Epithelial cell of proximal tubule (primary cell): ENCODE results near the gene CRYM. TPM values are rescaled to one million over a fixed set of nuclear protein-coding genes. Genes with fewer than 3 reads are reported as not detected.
A peak's percentile ranks its signal among the peaks of the same experiment; 100 is the strongest.
"Not testable (repeated sequence)": the region's sequence is repeated elsewhere in the genome, so short reads cannot be mapped to it uniquely, and the experiment has no call there.

ENCODE experiments used
- DNase-seq: peaks from one replicate; pipeline ENCODE4 v3.0.0-alpha.2; 2011; ENCODE audit warnings: low read depth
- H3K4me3 ChIP-seq: 2 replicates; pipeline ENCODE4 v1.5.1; 2011; ENCODE audit warnings: low read depth, mild to moderate bottlenecking, low read length
- total RNA-seq: library from RNA; depleted of rRNA; stranded (reverse); fragments of >200 nt; gene quantifications from 2 replicates; pipeline ENCODE4 v1.2.3, GENCODE V29; 2015
- TF ChIP-seq, protein P1 (sequence below): conservative IDR thresholded peaks from 2 replicates; pipeline ENCODE4 v1.5.1; 2012; ENCODE audit warnings: low read depth, mild to moderate bottlenecking, low read length

Gene CRYM
- total RNA-seq, 1 donor from 2014 or later, result 17.0 TPM

DNA sequence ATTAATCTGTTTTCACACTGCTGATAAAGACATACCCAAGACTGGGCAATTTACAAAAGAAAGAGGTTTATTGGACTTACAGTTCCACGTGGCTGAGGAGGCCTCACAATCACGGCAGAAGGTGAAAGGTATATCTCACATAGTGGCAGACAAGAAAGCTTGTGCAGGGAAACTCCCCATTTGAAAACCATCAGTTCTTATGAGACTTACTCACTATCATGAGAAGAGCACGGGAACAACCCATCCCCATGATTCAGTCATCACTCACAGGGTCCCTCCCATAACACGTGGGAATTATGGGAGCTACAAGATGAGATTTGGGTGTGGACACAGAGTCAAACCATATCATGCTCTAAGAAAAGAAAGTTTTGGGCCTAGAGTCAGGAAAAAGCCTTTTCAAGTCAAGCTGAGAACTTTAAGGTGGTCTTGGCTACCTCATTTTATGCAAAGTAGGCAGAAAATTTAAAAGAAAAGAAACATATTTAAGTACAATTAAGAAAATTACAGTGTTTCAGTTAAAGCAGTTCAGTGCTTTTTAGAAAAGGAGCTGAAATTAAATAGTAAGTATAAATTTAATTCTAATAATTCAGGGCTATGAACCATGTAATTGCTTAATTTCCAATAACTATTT lies 24.9 kb upstream of the CRYM start:
- peak overlapping the region; percentile 66 for H3K4me3 ChIP-seq
- TF ChIP-seq, protein P1, sequence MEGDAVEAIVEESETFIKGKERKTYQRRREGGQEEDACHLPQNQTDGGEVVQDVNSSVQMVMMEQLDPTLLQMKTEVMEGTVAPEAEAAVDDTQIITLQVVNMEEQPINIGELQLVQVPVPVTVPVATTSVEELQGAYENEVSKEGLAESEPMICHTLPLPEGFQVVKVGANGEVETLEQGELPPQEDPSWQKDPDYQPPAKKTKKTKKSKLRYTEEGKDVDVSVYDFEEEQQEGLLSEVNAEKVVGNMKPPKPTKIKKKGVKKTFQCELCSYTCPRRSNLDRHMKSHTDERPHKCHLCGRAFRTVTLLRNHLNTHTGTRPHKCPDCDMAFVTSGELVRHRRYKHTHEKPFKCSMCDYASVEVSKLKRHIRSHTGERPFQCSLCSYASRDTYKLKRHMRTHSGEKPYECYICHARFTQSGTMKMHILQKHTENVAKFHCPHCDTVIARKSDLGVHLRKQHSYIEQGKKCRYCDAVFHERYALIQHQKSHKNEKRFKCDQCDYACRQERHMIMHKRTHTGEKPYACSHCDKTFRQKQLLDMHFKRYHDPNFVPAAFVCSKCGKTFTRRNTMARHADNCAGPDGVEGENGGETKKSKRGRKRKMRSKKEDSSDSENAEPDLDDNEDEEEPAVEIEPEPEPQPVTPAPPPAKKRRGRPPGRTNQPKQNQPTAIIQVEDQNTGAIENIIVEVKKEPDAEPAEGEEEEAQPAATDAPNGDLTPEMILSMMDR, result no peak
- DNase-seq, result peak; percentile 81

DNA sequence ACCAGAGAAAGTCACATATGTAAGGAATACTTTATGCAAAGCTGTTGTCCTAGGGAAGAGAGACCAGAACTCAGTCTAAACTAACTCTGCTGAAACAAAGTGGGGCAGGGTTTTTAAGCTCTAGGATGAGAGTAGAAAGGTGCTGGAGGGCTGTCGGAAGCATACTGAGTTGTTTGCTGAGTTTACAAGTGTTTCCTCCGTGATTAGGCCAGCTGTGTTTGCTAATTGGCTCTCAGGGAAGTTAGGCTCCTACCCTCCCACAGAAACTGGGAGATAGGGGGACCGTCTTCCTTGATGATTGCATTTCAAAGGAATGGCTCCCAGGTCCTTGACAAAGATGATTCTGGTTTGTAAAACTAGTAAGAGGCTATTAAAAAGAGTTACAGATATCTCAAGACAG lies 24.4 kb upstream of the CRYM start:
- H3K4me3 ChIP-seq, result peak overlapping the region; percentile 66
- DNase-seq, result no peak
- TF ChIP-seq, protein P1, result no peak

DNA sequence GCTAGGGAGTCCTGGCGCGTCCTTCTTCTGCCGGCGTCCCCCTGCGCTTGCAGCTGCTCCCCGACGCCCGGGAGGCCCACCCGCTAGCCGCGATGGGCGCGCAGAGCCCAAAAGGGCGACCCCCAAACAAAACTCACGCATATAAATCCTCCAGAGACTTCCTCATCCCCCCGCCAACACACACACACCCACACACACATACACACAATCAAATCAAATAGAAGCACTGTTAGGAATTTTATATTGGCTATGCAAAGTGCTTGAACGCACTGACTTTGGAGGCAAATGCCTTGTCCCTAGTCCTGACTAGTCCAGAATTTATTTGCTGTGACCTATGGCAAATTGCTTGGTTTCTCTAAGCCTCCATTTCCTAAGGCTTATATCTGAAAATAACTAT lies 23.8 kb upstream of the CRYM start:
- H3K4me3 ChIP-seq, result peak overlapping the region; percentile 66
- DNase-seq, result no peak
- TF ChIP-seq, protein P1, result no peak

DNA sequence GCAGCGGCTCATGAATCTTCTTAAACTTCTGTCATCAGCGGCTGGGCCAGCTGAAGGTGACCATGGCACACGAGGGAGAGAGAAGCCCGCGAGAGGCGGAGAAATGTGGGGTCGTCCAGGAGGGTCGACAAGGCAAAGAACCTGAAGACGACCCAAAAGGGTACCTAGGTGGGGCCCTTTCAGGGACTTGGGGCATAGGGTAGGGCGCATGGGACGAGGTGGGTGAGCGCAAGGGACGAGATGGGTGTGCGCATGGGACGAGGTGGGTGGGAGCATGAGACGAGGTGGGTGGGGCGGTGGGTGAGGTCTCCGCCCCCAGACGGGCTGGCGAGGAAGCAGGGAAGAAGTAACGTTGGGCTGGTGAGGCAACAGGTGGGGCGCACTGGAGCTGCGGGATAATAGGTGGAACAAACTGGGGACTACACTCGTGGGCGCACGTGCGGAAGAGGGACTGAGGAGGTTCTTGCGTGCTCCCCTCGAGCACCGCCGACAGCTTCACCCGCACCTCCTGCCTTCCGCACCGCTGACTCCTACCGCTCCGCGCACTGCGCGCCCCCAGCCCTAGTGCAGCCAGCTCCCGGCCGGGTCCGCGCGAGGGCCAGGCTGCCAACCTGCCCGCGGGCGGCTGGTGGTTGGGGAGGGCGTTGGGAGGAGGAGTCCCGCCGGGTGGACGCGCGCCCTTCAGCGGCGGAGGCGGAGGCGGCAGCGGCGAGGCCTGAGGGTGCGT lies 23.2 kb upstream of the CRYM start:
- H3K4me3 ChIP-seq, result peak overlapping the region; percentile 66
- TF ChIP-seq, protein P1, result peak; percentile 11
- no peak for DNase-seq

DNA sequence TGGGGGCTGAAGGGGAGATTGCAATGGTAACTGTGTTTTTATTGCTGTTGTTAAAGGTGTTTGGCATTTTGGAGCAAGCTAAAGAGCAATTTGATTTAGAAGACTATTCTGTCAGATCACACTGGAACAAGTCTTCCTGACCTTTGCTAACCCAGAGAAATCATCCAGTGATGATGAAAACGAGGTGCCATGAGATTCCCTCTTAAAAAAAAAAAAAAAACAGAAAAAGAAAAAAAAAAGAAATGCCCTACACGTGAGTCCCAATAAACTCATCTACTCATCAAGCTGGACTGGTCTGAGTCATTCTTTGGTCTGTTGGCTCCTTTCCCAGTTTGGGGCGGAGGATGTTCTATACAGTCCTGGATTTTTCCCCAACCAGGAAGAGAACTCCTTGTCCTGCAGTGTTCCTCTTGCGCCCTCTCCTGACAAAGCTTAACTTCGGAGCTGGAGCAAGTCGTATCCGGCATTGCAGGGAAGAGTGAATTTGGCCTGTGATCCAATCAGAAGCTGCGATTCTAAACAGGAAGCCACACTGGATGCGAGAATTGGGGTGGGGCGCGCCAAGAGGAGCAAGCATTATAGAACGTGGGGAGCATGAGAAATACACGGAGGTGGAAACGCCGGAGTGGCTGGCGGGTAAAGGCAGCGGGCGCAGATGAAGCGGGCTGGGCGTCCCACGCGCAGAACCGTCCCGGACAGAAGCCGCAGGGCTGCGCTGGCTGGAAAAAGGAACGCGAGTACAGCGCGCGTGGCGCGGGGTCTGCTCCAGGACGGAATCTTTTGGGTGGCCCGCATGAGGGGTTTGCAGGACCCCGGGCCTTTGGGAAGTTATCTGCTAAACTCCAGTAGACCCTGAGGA lies 22.4 kb upstream of the CRYM start:
- H3K4me3 ChIP-seq, result peak overlapping the region; percentile 66

DNA sequence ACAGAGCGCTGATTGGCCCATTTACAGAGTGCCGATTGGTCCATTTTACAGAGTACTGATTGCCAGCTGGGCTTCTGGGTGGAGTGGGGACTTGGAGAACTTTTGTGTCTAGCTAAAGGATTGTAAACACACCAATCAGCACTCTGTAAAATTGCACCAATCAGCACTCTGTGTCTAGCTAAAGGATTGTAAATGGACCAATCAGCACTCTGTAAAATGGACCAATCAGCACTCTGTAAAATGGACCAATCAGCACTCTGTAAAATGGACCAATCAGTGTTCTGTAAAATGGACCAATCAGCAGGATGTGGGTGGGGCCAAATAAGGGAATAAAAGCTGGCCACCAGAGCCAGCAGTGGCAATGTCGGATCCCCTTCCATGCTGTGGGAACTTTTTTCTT lies 11.7 kb upstream of the CRYM start:
- H3K4me3 ChIP-seq, DNase-seq: not testable (repeated sequence)

More for the DNA sequence above, 22.4 kb upstream of the CRYM start:
- TF ChIP-seq, protein P1, result peak; percentile 99
- peak; percentile 98 for DNase-seq

DNA sequence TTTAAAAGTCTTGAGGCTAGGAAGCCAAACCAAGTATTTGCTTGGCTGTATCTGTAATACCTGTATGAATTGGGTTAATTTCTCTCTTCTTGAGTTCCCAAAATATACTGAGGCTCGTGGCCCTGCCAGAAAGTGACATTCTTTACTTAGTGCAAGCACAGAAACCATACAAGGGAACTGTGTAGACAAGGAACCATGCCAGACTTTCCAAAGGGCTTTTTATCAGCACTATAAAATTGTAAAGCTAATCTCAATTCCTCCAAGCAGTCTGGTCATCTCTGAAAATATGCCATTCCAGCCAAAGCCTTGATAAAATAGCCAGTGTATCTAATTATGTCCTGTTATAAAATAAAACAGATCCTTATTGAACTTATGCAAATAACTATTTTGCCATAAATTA lies 7.2 kb upstream of the CRYM start:
- H3K4me3 ChIP-seq, result no peak overlapping the region
- no peak for DNase-seq
- TF ChIP-seq, protein P1, result no peak
